K562 (cell line): ENCODE results near the gene TBX1. TPM values are rescaled to one million over a fixed set of nuclear protein-coding genes. Genes with fewer than 3 reads are reported as not detected.
A peak's percentile ranks its signal among the peaks of the same experiment; 100 is the strongest.

Experiments
- CHD1 ChIP-seq: fragments of 200-600 bp; sonication (generic); IDR thresholded peaks from one replicate; pipeline ENCODE4 v1.6.1; 2012; ENCODE audit warnings: mild to moderate bottlenecking, moderate library complexity, low read length, inconsistent platforms
- CHD4 ChIP-seq: fragments of 200-600 bp; sonication (generic); IDR thresholded peaks from 3 replicates; pipeline ENCODE4 v1.6.1; 2012; ENCODE audit warnings: low read depth, mild to moderate bottlenecking, mixed read lengths, low read length, inconsistent platforms; ENCODE audit not compliant: insufficient read depth, insufficient replicate concordance, poor library complexity, severe bottlenecking
- CREB1 ChIP-seq, 2 experiments: sonication (generic) in 1 of 2; formaldehyde crosslinking in 1 of 2; IDR thresholded peaks; 2 replicates each; pipeline versions ENCODE4 v1.6.1 to v1.8.0; 2012 to 2022; ENCODE audit warnings: inconsistent platforms in 1 of 2, mild to moderate bottlenecking in 1 of 2, missing genetic modification reagents in 1 of 2, moderate library complexity in 1 of 2
- MYC ChIP-seq, 2 experiments: fragments of 250-450 bp in 1 of 2; sonication (Bioruptor Pico) in 1 of 2; IDR thresholded peaks; 2 replicates each; pipeline versions ENCODE4 v1.5.1 to v1.6.1; 2012 to 2021; ENCODE audit warnings: low read depth in 2 of 2, borderline replicate concordance in 1 of 2, improper control_type of control experiment in 1 of 2, low read length in 1 of 2, mild to moderate bottlenecking in 1 of 2, moderate library complexity in 1 of 2
- NCOA2 ChIP-seq, 2 experiments: fragments of 450-650 bp; IDR thresholded peaks; 2 replicates each; pipeline ENCODE4 v1.6.1; 2018; ENCODE audit warnings: mild to moderate bottlenecking in 2 of 2, moderate library complexity in 1 of 2; ENCODE audit not compliant: partially characterized antibody in 2 of 2
- PURB ChIP-seq: sonication (generic); formaldehyde crosslinking; IDR thresholded peaks from 2 replicates; pipeline ENCODE4 v1.9.0; 2021; ENCODE audit warnings: low read depth, mild to moderate bottlenecking, missing genetic modification reagents
- TFAP4 ChIP-seq: sonication (generic); formaldehyde crosslinking; IDR thresholded peaks from 2 replicates; pipeline ENCODE4 v1.8.0; 2022; ENCODE audit warnings: missing genetic modification reagents, mild to moderate bottlenecking, moderate library complexity, borderline replicate concordance
- ZNF165 ChIP-seq: fragments of 250-450 bp; sonication (Bioruptor Pico); IDR thresholded peaks from 2 replicates; pipeline ENCODE4 v1.4.0; 2020; ENCODE audit warnings: borderline replicate concordance
- ZNF407 ChIP-seq: fragments of 450-650 bp; IDR thresholded peaks from 2 replicates; pipeline ENCODE4 v1.6.1; 2016; ENCODE audit warnings: low read depth
- ZNF507 ChIP-seq: conservative IDR thresholded peaks from 2 replicates; pipeline ENCODE4 v1.6.1; 2017; ENCODE audit warnings: missing genetic modification characterization, missing compliant biosample characterization
- ZNF518B ChIP-seq: fragments of 250-450 bp; sonication (Bioruptor Pico); IDR thresholded peaks from 2 replicates; pipeline ENCODE4 v1.5.0; 2021; ENCODE audit warnings: mild to moderate bottlenecking, moderate library complexity
- polyA plus RNA-seq, 8 experiments: library from polyadenylated mRNA; depleted of rRNA in 4 of 8; stranded (reverse) in 5 of 8; unstranded in 3 of 8; fragments of >200 nt; fragmentation: Nextera tagmentation in 2 of 8; fragmentation: Illumina TruSeq in 1 of 8; extraction: Ambion mirVana in 2 of 8; extraction: Trizol in 1 of 8; gene quantifications; 2 replicates each; pipeline versions ENCODE4 v1.2.1 to v1.2.3, GENCODE V29; 2011 to 2014; ENCODE audit warnings: inconsistent platforms in 1 of 8, missing spikeins in 1 of 8
- total RNA-seq, 7 experiments: library from RNA; depleted of rRNA in 6 of 7; stranded (reverse); fragments of >200 nt in 6 of 7; fragmentation: Illumina TruSeq in 2 of 7; extraction: Trizol in 2 of 7; gene quantifications; 2 replicates each; pipeline versions ENCODE4 v1.2.1 to v1.2.3, GENCODE V29; 2011 to 2021; ENCODE audit warnings: low replicate concordance in 1 of 7
- TF ChIP-seq, protein P1 (sequence below): sonication (generic); formaldehyde crosslinking; IDR thresholded peaks from 2 replicates; pipeline ENCODE4 v1.8.1; 2023; ENCODE audit warnings: mild to moderate bottlenecking, missing genetic modification reagents, moderate library complexity

Gene TBX1
- total and polyA plus RNA-seq, 9 of the 15 experiments (the other 6 are each of a cell fraction or from before 2014, with no cell fraction given): 0.07 to 35.0 (median 3.9) TPM

GRCh38 chr22:19719488-19720021 lies 41.0 kb upstream of the TBX1 start (continued):
- no peak for TF ChIP-seq TFAP4 (CRISPR knock-in tag)
- TF ChIP-seq, protein P1, sequence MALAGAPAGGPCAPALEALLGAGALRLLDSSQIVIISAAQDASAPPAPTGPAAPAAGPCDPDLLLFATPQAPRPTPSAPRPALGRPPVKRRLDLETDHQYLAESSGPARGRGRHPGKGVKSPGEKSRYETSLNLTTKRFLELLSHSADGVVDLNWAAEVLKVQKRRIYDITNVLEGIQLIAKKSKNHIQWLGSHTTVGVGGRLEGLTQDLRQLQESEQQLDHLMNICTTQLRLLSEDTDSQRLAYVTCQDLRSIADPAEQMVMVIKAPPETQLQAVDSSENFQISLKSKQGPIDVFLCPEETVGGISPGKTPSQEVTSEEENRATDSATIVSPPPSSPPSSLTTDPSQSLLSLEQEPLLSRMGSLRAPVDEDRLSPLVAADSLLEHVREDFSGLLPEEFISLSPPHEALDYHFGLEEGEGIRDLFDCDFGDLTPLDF (CRISPR knock-in tag): peak; percentile 16; the same call in 1 of the 2 replicates
- no peak for TF ChIP-seq CREB1 (IDR thresholded peaks at IDR 0.05)
- no peak for TF ChIP-seq CREB1 (CRISPR knock-in tag; IDR thresholded peaks at IDR 0.05)
- no peak for TF ChIP-seq PURB
- TF ChIP-seq CHD4: peak; percentile 15
- TF ChIP-seq MYC (IDR thresholded peaks at IDR 0.05; ENCODE audit: low read depth, low read length): no peak
- TF ChIP-seq MYC (CRISPR knock-in tag; IDR thresholded peaks at IDR 0.05; ENCODE audit: borderline replicate concordance, low read depth): peak; percentile 34; the same call in 1 of the 2 replicates
- TF ChIP-seq NCOA2 (IDR thresholded peaks at IDR 0.05; ENCODE audit: partially characterized antibody in 2 of 2): no peak
- TF ChIP-seq CHD1: no peak
- no peak for TF ChIP-seq ZNF518B (CRISPR knock-in tag)
- no peak for TF ChIP-seq ZNF165 (CRISPR knock-in tag)
- TF ChIP-seq ZNF507 (tag): no peak
- 0 out of 2 replicates have a peak, but pooled peaks have one; percentile 36 for TF ChIP-seq ZNF407
